Colonic mucosa (tissue), 4 donors: Measurements from ENCODE around the gene SLC12A9. TPM values are rescaled to one million over a fixed set of nuclear protein-coding genes. Genes with fewer than 3 reads are reported as not detected.
A peak's percentile ranks its signal among the peaks of the same experiment; 100 is the strongest.

Source experiments
- DNase-seq: peaks from one replicate; pipeline ENCODE4 v3.0.0-alpha.2; 2020
- H3K27ac ChIP-seq: fragments of 200-600 bp; one replicate; pipeline ENCODE4 v1.8.0; 2021
- H3K27me3 ChIP-seq: fragments of 200-600 bp; one replicate; pipeline ENCODE4 v1.8.0; 2021
- H3K36me3 ChIP-seq: fragments of 200-600 bp; one replicate; pipeline ENCODE4 v1.8.0; 2021
- H3K4me1 ChIP-seq: fragments of 200-600 bp; one replicate; pipeline ENCODE4 v1.8.0; 2021; ENCODE audit warnings: mild to moderate bottlenecking
- H3K4me3 ChIP-seq: fragments of 200-600 bp; one replicate; pipeline ENCODE4 v1.8.0; 2021
- H3K9ac ChIP-seq, 2 donors: one replicate each; pipeline ENCODE4 v1.7.0; 2013; ENCODE audit warnings: control low read depth in 2 of 2, low read depth in 2 of 2, low read length in 2 of 2
- H3K9me3 ChIP-seq: fragments of 200-600 bp; one replicate; pipeline ENCODE4 v1.8.0; 2021
- intact Hi-C: fragments of 100-400 bp; cut with DNase I; formaldehyde crosslinking; loops from one replicate; pipeline ENCODE4 v1.14.1; 2022
- total RNA-seq, 2 donors: library from RNA; stranded (reverse); fragmentation: NEBNext Ultra II Directional in 1 of 2; extraction: Animal tissue kit (Norgen Biotek cat#: 25700) in 1 of 2; gene quantifications; one replicate each; pipeline ENCODE4 v1.2.1, GENCODE V29; 2021
- TF ChIP-seq, protein P1 (sequence below): fragments of 200-600 bp; IDR thresholded peaks from one replicate; pipeline ENCODE4 v1.8.0; 2022; ENCODE audit warnings: antibody characterized with exemption, mild to moderate bottlenecking
- donor health status: healthy.
- donor health status: DM: no; HTN: no; CAD: no.
- donor health status: DM: no; HTN: no; CAD: no.

Gene SLC12A9
- total RNA-seq, 2 donors from 2014 or later = 24.1 to 35.9 TPM

GRCh38 chr7:100894860-100895700 lies 42.6 kb downstream of the SLC12A9 start:
- Histone ChIP-seq H3K9me3 (no peaks in the 10 kb centered on the region), H3K27ac (no peak overlapping the region), H3K4me3 (peak overlapping the region; percentile 44), H3K4me1 (peaks cover 22% of the 10 kb centered on the region), H3K9ac (peak overlapping the region; percentile 61 to 66), H3K36me3 (no peaks in the 10 kb centered on the region), H3K27me3 (peaks cover 21% of the 10 kb centered on the region)
- intact Hi-C loops = loop anchor here (5.0 kb wide), 2 partner anchors 167 to 182 kb away; no protein-coding TSS in a partner anchor
- TF ChIP-seq, protein P1, sequence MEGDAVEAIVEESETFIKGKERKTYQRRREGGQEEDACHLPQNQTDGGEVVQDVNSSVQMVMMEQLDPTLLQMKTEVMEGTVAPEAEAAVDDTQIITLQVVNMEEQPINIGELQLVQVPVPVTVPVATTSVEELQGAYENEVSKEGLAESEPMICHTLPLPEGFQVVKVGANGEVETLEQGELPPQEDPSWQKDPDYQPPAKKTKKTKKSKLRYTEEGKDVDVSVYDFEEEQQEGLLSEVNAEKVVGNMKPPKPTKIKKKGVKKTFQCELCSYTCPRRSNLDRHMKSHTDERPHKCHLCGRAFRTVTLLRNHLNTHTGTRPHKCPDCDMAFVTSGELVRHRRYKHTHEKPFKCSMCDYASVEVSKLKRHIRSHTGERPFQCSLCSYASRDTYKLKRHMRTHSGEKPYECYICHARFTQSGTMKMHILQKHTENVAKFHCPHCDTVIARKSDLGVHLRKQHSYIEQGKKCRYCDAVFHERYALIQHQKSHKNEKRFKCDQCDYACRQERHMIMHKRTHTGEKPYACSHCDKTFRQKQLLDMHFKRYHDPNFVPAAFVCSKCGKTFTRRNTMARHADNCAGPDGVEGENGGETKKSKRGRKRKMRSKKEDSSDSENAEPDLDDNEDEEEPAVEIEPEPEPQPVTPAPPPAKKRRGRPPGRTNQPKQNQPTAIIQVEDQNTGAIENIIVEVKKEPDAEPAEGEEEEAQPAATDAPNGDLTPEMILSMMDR = peak; percentile 80
- peak; percentile 69 for DNase-seq

DNA sequence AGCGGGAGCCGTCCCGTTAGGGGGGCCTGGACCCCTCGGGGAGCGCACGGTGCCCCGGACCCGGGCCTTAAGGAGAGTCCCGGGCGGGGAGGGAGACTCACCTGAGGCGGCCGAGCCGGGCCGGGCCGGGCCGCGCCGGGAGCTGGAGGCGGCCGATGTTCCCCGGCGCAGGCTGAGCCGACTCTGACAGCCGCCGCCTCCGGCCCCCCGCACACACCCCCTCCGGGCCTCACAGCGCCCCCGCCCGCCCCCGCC lies 43.1 kb downstream of the SLC12A9 start, which contains the start of gene ACHE:
Gene ACHE (minus strand): TSS at position 188 of the 255 bp plus-strand sequence. CDS start 1,656 bp downstream, outside the sequence.
- peak within 1 kb of the TSS; percentile 44 for H3K4me3 ChIP-seq
- DNase-seq = no peak
- H3K9ac ChIP-seq = peak within 1 kb of the TSS; percentile 61 to 66
- TF ChIP-seq, protein P1 = no peak
- H3K9me3 ChIP-seq = no peaks in the 10 kb centered on the region
- no peak within 1 kb of the TSS for H3K27ac ChIP-seq
- H3K27me3 ChIP-seq = peaks cover 21% of the 10 kb centered on the region
- H3K36me3 ChIP-seq = no peaks in the 10 kb centered on the region
- peaks cover 20% of the 10 kb centered on the region for H3K4me1 ChIP-seq
- intact Hi-C loops = loop anchor here (5.0 kb wide), 1 partner anchor 182 kb away; no protein-coding TSS in a partner anchor

GRCh38 chr7:100895956-100896731 lies 43.6 kb downstream of the SLC12A9 start:
- no peak overlapping the region for H3K27ac ChIP-seq
- DNase-seq = peak; percentile 76
- intact Hi-C loops = loop anchor here (2.0 to 5.0 kb wide), 2 partner anchors 181 to 241 kb away; no protein-coding TSS in a partner anchor
- peak overlapping the region; percentile 44 for H3K4me3 ChIP-seq
- peaks cover 21% of the 10 kb centered on the region for H3K27me3 ChIP-seq
- H3K36me3 ChIP-seq = no peaks in the 10 kb centered on the region
- TF ChIP-seq, protein P1 = no peak
- H3K9ac ChIP-seq = peak overlapping the region; percentile 35 to 43
- peaks cover 16% of the 10 kb centered on the region for H3K4me1 ChIP-seq
- no peaks in the 10 kb centered on the region for H3K9me3 ChIP-seq

DNA sequence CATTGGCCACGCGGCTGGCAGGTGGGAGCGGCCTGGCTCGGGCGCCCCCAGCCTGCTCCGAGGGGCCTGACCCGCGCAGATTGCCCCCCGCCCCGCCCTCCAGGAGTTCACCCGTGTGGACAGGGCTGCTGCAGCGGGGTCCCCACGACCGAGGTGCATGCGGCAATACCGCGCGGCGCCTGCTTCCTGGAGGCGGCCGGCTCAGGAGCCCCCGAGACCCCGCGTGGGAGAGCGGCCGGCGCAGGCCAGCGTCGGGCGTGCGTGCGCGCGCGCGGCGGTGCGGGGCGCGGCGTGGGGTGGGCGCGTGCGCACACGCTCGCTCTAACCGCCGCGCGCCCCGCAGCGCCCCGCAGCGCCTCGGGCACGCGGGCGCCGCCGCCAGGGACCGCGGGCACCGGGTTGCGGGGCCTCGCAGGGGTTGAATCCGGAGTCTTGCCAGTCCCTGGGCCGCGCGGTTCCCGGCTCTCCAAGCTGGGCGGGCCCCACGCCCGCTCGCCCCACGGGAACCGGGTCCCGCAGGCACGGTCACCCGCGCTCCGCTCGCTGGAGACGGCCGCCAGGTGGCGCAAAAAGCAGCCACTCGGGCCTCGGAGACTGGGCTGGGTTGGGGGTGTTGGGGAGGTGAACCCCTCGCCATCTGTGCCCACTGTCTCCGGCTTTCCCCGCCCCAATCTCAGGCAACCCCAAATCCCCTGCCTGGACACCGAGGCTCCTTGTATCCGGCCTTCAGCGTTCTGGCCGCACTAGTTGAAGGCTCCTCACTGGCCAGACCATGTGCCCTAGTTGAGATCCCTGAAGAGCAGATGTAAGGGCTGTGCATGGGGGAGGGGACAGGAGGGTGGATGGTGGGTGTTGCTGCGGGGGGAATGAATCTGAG lies 44.5 kb downstream of the SLC12A9 start:
- intact Hi-C loops = loop anchor here (2.0 to 5.0 kb wide), 2 partner anchors 180 to 240 kb away; no protein-coding TSS in a partner anchor
- peak overlapping the region; percentile 72 for H3K27ac ChIP-seq
- H3K9ac ChIP-seq = peak overlapping the region; percentile 43 to 56
- peaks cover 16% of the 10 kb centered on the region for H3K4me1 ChIP-seq
- peak overlapping the region; percentile 44 for H3K4me3 ChIP-seq
- no peaks in the 10 kb centered on the region for H3K9me3 ChIP-seq
- TF ChIP-seq, protein P1 = peak; percentile 62
- no peaks in the 10 kb centered on the region for H3K36me3 ChIP-seq
- DNase-seq = peak; percentile 81
- peaks cover 21% of the 10 kb centered on the region for H3K27me3 ChIP-seq
